Measurements from ENCODE around the gene ZNF385D.

- TF ChIP-seq RAD21 (IDR thresholded peaks at IDR 0.05; ENCODE audit: low read depth), result no peak
- no peak for TF ChIP-seq REST (IDR thresholded peaks at IDR 0.05; ENCODE audit: low read depth)
- no peak for TF ChIP-seq CTCF (IDR thresholded peaks at IDR 0.05 in 2 of 3, conservative IDR thresholded peaks at IDR 0.05 in 1 of 3; ENCODE audit: borderline replicate concordance in 1 of 3, insufficient read depth in 1 of 3, low read depth in 2 of 3, low read length in 2 of 3)
- TF ChIP-seq ZBTB33 (IDR thresholded peaks at IDR 0.05; ENCODE audit: extremely low read depth, insufficient replicate concordance, low read length), result no peak
- TF ChIP-seq CEBPB (IDR thresholded peaks at IDR 0.05; ENCODE audit: low read depth), result no peak
- TF ChIP-seq MAX (IDR thresholded peaks at IDR 0.05), result no peak
- no peak for TF ChIP-seq ZNF274 (IDR thresholded peaks at IDR 0.05; ENCODE audit: low read depth, low read length)
- no peak for TF ChIP-seq POLR2A (IDR thresholded peaks at IDR 0.05; ENCODE audit: borderline replicate concordance, extremely low read depth, insufficient read depth, insufficient read length)
- TF ChIP-seq EZH2 (IDR thresholded peaks at IDR 0.05), result no peak
- no peak for TF ChIP-seq EGR1 (IDR thresholded peaks at IDR 0.05; ENCODE audit: low read depth)
- TF ChIP-seq POLR2AphosphoS5 (IDR thresholded peaks at IDR 0.05; ENCODE audit: low read depth, low read length), result no peak
- TF ChIP-seq TCF7L2 (IDR thresholded peaks at IDR 0.05; ENCODE audit: borderline replicate concordance, extremely low read depth, insufficient read depth, insufficient read length), result no peak
Observed at GRCh38 chr3:21665444-21666100, 85.4 kb downstream of the ZNF385D start.

Measured in HCT116 (cell line).